Neuronal stem cell (in vitro differentiated cells): ENCODE results near the gene GAN.

Experiments used
- DNase-seq: peaks from one replicate; pipeline ENCODE4 v3.0.0-alpha.2; 2013; ENCODE audit warnings: low spot score
- H2AFZ ChIP-seq: one replicate; pipeline ENCODE4 v1.6.1; 2013; ENCODE audit warnings: mild to moderate bottlenecking, low read length, inconsistent platforms
- H2AK5ac ChIP-seq: 2 replicates; pipeline ENCODE4 v1.6.1; 2013; ENCODE audit warnings: low read depth, mild to moderate bottlenecking, inconsistent platforms, low read length, moderate library complexity, mixed read lengths
- H2BK120ac ChIP-seq: 2 replicates; pipeline ENCODE4 v1.6.1; 2013; ENCODE audit warnings: low read depth, mild to moderate bottlenecking, inconsistent platforms, low read length, moderate library complexity, mixed read lengths
- H2BK12ac ChIP-seq: one replicate; pipeline ENCODE4 v1.6.1; 2013; ENCODE audit warnings: low read length, inconsistent platforms
- H2BK15ac ChIP-seq: 2 replicates; pipeline ENCODE4 v1.6.1; 2013; ENCODE audit warnings: mild to moderate bottlenecking, low read length, inconsistent platforms, mixed read lengths
- H2BK5ac ChIP-seq: one replicate; pipeline ENCODE4 v1.6.1; 2013; ENCODE audit warnings: inconsistent platforms, mild to moderate bottlenecking, low read length, moderate library complexity
- H3K14ac ChIP-seq: one replicate; pipeline ENCODE4 v1.6.1; 2013; ENCODE audit warnings: low read length, inconsistent platforms
- H3K18ac ChIP-seq: 2 replicates; pipeline ENCODE4 v1.6.1; 2013; ENCODE audit warnings: low read length, inconsistent platforms
- H3K23ac ChIP-seq: 2 replicates; pipeline ENCODE4 v1.6.1; 2013; ENCODE audit warnings: low read depth, mild to moderate bottlenecking, mixed read lengths, low read length, inconsistent platforms; ENCODE audit not compliant: poor library complexity
- H3K27ac ChIP-seq: replicated peaks from 3 replicates; pipeline ENCODE4 v1.5.1; 2013; ENCODE audit warnings: low read length, inconsistent platforms
- H3K27me3 ChIP-seq, 3 experiments: 2 replicates each; pipeline ENCODE4 v1.6.1; 2013; ENCODE audit warnings: low read length in 3 of 3, mild to moderate bottlenecking in 2 of 3, inconsistent platforms in 1 of 3, low read depth in 1 of 3, mixed read lengths in 1 of 3, moderate library complexity in 1 of 3; ENCODE audit not compliant: control insufficient read depth in 3 of 3, insufficient read depth in 3 of 3
- H3K36me3 ChIP-seq, 2 donors: replicated peaks in 1 of 2; 2 replicates each; pipeline ENCODE4 v1.6.1; 2013; ENCODE audit warnings: low read length in 2 of 2; ENCODE audit not compliant: control insufficient read depth in 2 of 2, insufficient read depth in 2 of 2
- H3K4ac ChIP-seq: 2 replicates; pipeline ENCODE4 v1.6.1; 2013; ENCODE audit warnings: inconsistent platforms, mild to moderate bottlenecking, low read length, moderate library complexity
- H3K4me1 ChIP-seq, 2 donors: 1 replicate in 1 of 2; 2 replicates in 1 of 2; pipeline ENCODE4 v1.6.1; 2013; ENCODE audit warnings: low read length in 2 of 2, low read depth in 1 of 2; ENCODE audit not compliant: control insufficient read depth in 2 of 2, insufficient read depth in 1 of 2
- H3K4me2 ChIP-seq: one replicate; pipeline ENCODE4 v1.6.1; 2013; ENCODE audit warnings: mild to moderate bottlenecking, low read length, inconsistent platforms; ENCODE audit not compliant: insufficient read depth, poor library complexity, severe bottlenecking
- H3K4me3 ChIP-seq, 2 donors: 2 replicates each; pipeline ENCODE4 v1.5.1; 2013; ENCODE audit warnings: low read length in 2 of 2, mild to moderate bottlenecking in 2 of 2, inconsistent platforms in 1 of 2, moderate library complexity in 1 of 2
- H3K79me1 ChIP-seq: one replicate; pipeline ENCODE4 v1.6.1; 2013; ENCODE audit warnings: low read depth, mild to moderate bottlenecking, inconsistent platforms, low read length, moderate library complexity
- H3K9ac ChIP-seq: one replicate; pipeline ENCODE4 v1.6.1; 2013; ENCODE audit warnings: mild to moderate bottlenecking, low read depth, low read length, inconsistent platforms; ENCODE audit not compliant: poor library complexity
- H3K9me3 ChIP-seq, 2 donors: replicated peaks in 1 of 2; 2 replicates each; pipeline versions ENCODE3 to v1.6.1; 2013; ENCODE audit warnings: low read length in 2 of 2, mild to moderate bottlenecking in 2 of 2, inconsistent platforms in 1 of 2, low read depth in 1 of 2, mixed read lengths in 1 of 2, moderate library complexity in 1 of 2; ENCODE audit not compliant: control insufficient read depth in 2 of 2, insufficient read depth in 1 of 2
- H4K8ac ChIP-seq: one replicate; pipeline ENCODE4 v1.6.1; 2013; ENCODE audit warnings: low read depth, mild to moderate bottlenecking, inconsistent platforms, low read length, moderate library complexity
- H4K91ac ChIP-seq: one replicate; pipeline ENCODE4 v1.6.1; 2013; ENCODE audit warnings: low read length, low read depth, mild to moderate bottlenecking, inconsistent platforms; ENCODE audit not compliant: poor library complexity
- WGBS, 2 donors: extraction: QIAGEN DNeasy Blood & Tissue Kit; methylation state at CpG; one replicate each; pipeline ENCODE4 v1.1.7; 2013; ENCODE audit warnings: missing lambda C conversion rate in 2 of 2, mixed read lengths in 1 of 2; ENCODE audit not compliant: insufficient read length in 2 of 2, insufficient replicate concordance in 1 of 2; ENCODE audit errors: extremely low coverage in 2 of 2; 5-methylcytosine and 5-hydroxymethylcytosine counted together

The GAN gene

GRCh38 chr16:81296631-81297030 lies 18.1 kb upstream of the GAN start:
- no CpG with 5 or more reads among the region's 7 CpGs for WGBS, 2 donors
- no peaks in the 10 kb centered on the region for H3K79me1 ChIP-seq
- no peak overlapping the region for H3K9ac ChIP-seq

GRCh38 chr16:81307770-81308169 lies 7.0 kb upstream of the GAN start:
- no peak overlapping the region for H4K8ac ChIP-seq
- H2BK15ac ChIP-seq = no peak overlapping the region
- H2BK120ac ChIP-seq = no peak overlapping the region
- H3K14ac ChIP-seq = no peak overlapping the region
- no peak for DNase-seq
- H3K27ac ChIP-seq = no peak overlapping the region
- H2BK12ac ChIP-seq = no peak overlapping the region
- no peak overlapping the region for H3K9ac ChIP-seq
- H2AK5ac ChIP-seq = no peak overlapping the region
- H3K9me3 ChIP-seq = no peaks in the 10 kb centered on the region
- H3K27me3 ChIP-seq = no peaks in the 10 kb centered on the region
- no peak overlapping the region for H3K4ac ChIP-seq
- H2AFZ ChIP-seq = no peak overlapping the region
- no peak overlapping the region for H3K23ac ChIP-seq
- H3K36me3 ChIP-seq = peaks cover 2 to 9% of the 10 kb centered on the region in 2 donors
- no peak overlapping the region for H3K18ac ChIP-seq
- no peak overlapping the region for H4K91ac ChIP-seq
- no peaks in the 10 kb centered on the region for H3K4me1 ChIP-seq
- no peaks in the 10 kb centered on the region for H3K79me1 ChIP-seq
- no CpG with 5 or more reads among the region's 3 CpGs for WGBS, 2 donors
- no peak overlapping the region for H2BK5ac ChIP-seq
- H3K4me3 ChIP-seq = no peak overlapping the region
- H3K4me2 ChIP-seq = no peak overlapping the region

More at GRCh38 chr16:81296631-81297030, 18.1 kb upstream of the GAN start:
- no peak overlapping the region for H3K27ac ChIP-seq
- H4K8ac ChIP-seq = no peak overlapping the region
- peaks cover 0 to 1% (median 0%) of the 10 kb centered on the region in 3 experiments for H3K27me3 ChIP-seq
- no peak overlapping the region for H3K14ac ChIP-seq
- no peak overlapping the region for H2BK12ac ChIP-seq
- no peak for DNase-seq
- peak overlapping the region in 1 of 2 donors; percentile 20 for H3K4me3 ChIP-seq
- H2AK5ac ChIP-seq = no peak overlapping the region
- no peak overlapping the region for H4K91ac ChIP-seq
- H3K4me1 ChIP-seq = no peaks in the 10 kb centered on the region
- no peak overlapping the region for H2BK5ac ChIP-seq
- peaks cover 0 to 2% of the 10 kb centered on the region in 2 donors for H3K36me3 ChIP-seq
- H3K4me2 ChIP-seq = no peak overlapping the region
- H2AFZ ChIP-seq = no peak overlapping the region
- H3K4ac ChIP-seq = no peak overlapping the region
- H2BK15ac ChIP-seq = no peak overlapping the region
- no peak overlapping the region for H3K18ac ChIP-seq
- H3K9me3 ChIP-seq = peaks cover 0 to 4% of the 10 kb centered on the region in 2 donors
- no peak overlapping the region for H3K23ac ChIP-seq
- no peak overlapping the region for H2BK120ac ChIP-seq

- H3K14ac ChIP-seq = no peak overlapping the region
- no peak overlapping the region for H2BK12ac ChIP-seq
- no peak overlapping the region for H2AK5ac ChIP-seq
- H3K9ac ChIP-seq = no peak overlapping the region
- H3K36me3 ChIP-seq = peaks cover 2 to 11% of the 10 kb centered on the region in 2 donors
- H3K4me3 ChIP-seq = no peak overlapping the region
- H3K18ac ChIP-seq = no peak overlapping the region
- H3K4me2 ChIP-seq = no peak overlapping the region
- no peak overlapping the region for H3K27ac ChIP-seq
- H3K79me1 ChIP-seq = peaks cover 2% of the 10 kb centered on the region
- no peak overlapping the region for H2BK120ac ChIP-seq
- DNase-seq = no peak
- no peak overlapping the region for H4K91ac ChIP-seq
- H3K4me1 ChIP-seq = peaks cover 0 to 2% of the 10 kb centered on the region in 2 donors
- no CpG with 5 or more reads among the region's 5 CpGs for WGBS, 2 donors
- H2BK15ac ChIP-seq = no peak overlapping the region
- no peak overlapping the region for H2AFZ ChIP-seq
- H2BK5ac ChIP-seq = no peak overlapping the region
- no peak overlapping the region for H3K23ac ChIP-seq
- no peak overlapping the region for H4K8ac ChIP-seq
- H3K9me3 ChIP-seq = no peaks in the 10 kb centered on the region
- no peak overlapping the region for H3K4ac ChIP-seq
- no peaks in the 10 kb centered on the region for H3K27me3 ChIP-seq
Observed at GRCh38 chr16:81310045-81310644, 4.6 kb upstream of the GAN start.

- no peak overlapping the region for H4K8ac ChIP-seq
- no peak overlapping the region for H2BK120ac ChIP-seq
- no peak overlapping the region for H3K9ac ChIP-seq
- H3K27me3 ChIP-seq = no peaks in the 10 kb centered on the region
- H3K18ac ChIP-seq = no peak overlapping the region
- H3K79me1 ChIP-seq = peaks cover 2% of the 10 kb centered on the region
- H3K4me3 ChIP-seq = no peak overlapping the region
- H3K4ac ChIP-seq = no peak overlapping the region
- no peak overlapping the region for H2BK5ac ChIP-seq
- H2AFZ ChIP-seq = no peak overlapping the region
- no peak overlapping the region for H3K27ac ChIP-seq
- DNase-seq = no peak
- H2BK12ac ChIP-seq = no peak overlapping the region
- H3K9me3 ChIP-seq = no peaks in the 10 kb centered on the region
- H2AK5ac ChIP-seq = no peak overlapping the region
- H2BK15ac ChIP-seq = no peak overlapping the region
- no peak overlapping the region for H3K14ac ChIP-seq
- H3K4me2 ChIP-seq = no peak overlapping the region
- no peak overlapping the region for H4K91ac ChIP-seq
- no peak overlapping the region for H3K23ac ChIP-seq
- peaks cover 2 to 11% of the 10 kb centered on the region in 2 donors for H3K36me3 ChIP-seq
- peaks cover 0 to 2% of the 10 kb centered on the region in 2 donors for H3K4me1 ChIP-seq
Observed at GRCh38 chr16:81311762-81312161, 3.0 kb upstream of the GAN start.
